ENCODE results near the gene GTSE1.

GTSE1 gene

DNA sequence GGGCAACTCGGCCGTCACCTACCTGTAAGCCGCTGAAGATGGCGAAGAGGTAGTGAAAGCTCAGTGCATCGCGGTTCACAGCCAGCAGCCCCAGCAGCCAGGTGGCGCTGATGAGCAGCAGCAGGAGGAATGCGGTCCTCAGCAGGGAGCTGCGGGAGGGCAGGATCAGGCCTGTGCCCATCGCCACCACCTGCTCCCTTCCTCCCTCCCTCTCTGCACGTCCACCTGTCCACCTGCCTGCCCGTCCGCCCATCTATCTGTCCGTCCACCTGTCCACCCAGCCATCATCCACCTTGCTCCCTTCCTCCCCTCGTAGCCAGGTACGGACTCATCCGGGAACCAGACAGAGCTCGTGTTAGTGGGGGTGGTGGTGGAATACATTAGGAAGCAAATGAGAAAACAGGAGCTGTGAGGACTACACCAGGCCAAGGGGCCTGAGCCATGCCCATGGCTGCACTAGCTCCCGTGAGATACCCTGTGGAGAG lies 71.1 kb downstream of the GTSE1 start:
- no peak for DNase-seq

- DNase-seq: no peak
Observed at GRCh38 chr22:46368422-46368821, 71.8 kb downstream of the GTSE1 start.

DNA sequence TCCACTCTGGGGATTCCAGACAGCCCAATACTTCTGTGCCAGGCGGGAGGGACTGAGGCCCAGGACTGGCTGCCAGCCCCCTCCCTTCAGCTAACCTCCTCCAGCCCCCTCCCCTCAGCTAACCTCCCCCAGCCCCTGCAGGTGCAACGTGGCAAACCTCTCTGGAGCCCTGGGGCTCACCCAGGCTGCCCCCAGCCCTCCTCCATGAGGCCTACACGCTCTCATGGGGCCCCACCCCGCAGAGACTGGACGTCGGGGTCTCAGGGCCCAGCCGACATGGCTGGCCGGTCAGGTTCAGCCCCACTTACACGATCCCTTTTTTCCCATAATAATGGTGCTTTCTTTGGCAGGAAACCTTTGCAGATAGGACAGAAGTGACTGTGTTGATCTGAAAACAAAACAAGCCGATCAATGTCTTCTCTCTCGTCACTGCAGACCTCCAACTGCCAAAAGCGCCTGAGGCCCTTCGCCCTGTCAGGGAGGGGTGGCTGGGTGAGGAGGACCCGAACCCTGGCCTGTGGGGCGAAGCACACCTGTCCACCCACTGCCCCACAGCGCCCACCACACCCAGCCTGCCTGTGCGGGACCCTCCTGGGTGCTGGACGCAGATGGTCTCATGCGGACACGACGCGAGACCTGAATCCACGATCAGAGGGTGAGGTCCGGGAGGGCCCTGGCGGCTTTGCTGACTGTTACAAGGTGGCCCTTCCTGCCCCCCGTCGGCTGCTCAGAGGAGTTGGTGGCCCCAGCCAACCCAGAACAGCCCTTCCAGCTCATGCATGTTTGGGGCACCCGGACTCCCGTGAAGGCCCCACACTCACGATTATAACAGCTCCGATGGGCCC lies 72.4 kb downstream of the GTSE1 start:
- DNase-seq: no peak

GRCh38 chr22:46369716-46370583 lies 73.3 kb downstream of the GTSE1 start:
- no peak for DNase-seq

- no peak for DNase-seq
Observed at GRCh38 chr22:46370584-46371291, 74.1 kb downstream of the GTSE1 start.

GRCh38 chr22:46371623-46372226 lies 75.1 kb downstream of the GTSE1 start:
- DNase-seq: no peak

GRCh38 chr22:46372686-46373085 lies 76.0 kb downstream of the GTSE1 start:
- no peak for DNase-seq

GRCh38 chr22:46373159-46373558 lies 76.5 kb downstream of the GTSE1 start:
- no peak for DNase-seq

DNA sequence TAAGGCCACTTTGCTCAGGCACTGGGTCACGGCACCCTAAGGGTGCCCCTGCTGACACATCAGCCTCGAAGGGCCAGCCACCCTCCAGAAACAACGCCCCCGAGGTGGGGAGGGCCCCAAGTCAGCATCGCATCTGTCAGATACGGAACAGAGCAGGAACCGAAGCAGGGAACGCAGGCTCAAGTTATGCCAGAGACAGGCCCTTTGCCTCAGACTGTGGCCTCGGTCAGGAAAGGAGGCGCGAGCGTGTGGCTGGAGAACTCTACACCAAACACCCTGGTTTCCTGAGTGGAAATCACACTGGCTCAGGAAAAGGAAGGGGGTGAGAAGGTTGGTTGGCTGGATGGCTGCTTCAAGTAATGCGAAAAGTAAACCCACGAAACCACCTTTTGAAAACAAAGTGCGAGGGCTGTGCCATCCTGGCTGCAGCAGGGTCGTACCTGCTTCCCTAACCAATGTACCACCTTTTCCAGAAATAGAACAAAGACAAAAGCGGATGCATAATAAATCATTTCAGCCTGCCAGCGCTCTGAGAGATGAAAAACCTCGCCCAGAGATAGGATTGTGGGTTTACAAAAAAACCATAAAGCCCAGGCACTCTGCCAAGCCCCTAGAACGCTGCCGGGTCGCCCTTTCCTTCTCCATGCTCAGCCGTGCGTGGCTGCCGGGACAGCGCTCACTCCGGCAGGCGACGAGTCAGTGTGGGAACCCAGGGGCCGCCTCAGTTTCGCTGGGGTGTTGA lies 77.4 kb downstream of the GTSE1 start:
- no peak for DNase-seq

GRCh38 chr22:46374663-46375474 lies 78.2 kb downstream of the GTSE1 start:
- no peak for DNase-seq

DNA sequence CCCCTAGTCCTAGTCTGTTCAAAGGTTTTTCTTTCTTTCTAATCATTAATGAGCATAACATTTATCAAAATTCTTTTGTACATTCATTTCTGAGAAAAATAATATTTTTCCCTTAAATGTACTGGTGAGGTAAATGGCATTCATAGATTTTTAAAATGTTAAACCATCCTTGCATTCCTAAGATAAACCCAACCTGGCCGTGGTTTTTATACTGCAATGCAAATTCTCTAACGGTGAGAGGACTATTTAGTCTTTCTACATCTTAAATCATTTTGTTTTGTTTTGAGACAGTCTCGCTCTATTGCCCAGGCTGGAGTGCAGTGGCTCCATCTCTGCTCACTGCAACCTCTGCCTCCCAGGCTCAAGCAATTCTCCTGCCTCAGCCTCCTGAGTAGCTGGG lies 79.4 kb downstream of the GTSE1 start:
- DNase-seq: no peak

DNA sequence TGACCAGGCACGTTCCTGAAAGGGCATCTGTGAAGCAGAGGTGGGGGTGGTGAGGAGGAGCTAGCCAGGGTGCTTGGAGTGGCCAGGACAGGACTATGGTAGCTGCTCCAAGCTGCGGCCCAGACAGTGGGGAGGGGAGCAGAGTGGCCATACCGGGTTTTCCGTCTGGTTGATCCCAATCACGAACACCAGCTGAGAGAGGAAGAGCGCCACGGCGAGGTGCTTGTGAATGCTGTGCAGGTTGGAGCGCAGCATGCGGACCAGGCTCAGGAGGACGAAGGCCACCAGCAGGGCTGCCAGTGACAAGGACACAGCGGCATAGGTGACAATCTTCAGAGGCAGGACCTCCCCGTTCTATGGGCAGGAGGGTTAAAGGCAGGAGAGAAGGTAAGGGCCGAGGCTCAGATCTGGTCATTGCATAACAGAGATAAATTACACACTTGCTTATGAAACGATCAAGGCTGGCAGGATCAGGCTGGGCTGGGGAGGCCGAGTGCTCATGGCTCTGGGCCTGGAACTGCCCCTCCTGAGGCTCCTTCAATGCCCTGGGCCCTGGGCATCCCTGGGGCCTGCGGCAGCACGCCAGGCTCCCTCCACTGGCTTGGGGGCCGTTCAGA lies 80.3 kb downstream of the GTSE1 start:
- no peak for DNase-seq

GRCh38 chr22:46377525-46378425 lies 81.1 kb downstream of the GTSE1 start:
- DNase-seq: no peak

DNA sequence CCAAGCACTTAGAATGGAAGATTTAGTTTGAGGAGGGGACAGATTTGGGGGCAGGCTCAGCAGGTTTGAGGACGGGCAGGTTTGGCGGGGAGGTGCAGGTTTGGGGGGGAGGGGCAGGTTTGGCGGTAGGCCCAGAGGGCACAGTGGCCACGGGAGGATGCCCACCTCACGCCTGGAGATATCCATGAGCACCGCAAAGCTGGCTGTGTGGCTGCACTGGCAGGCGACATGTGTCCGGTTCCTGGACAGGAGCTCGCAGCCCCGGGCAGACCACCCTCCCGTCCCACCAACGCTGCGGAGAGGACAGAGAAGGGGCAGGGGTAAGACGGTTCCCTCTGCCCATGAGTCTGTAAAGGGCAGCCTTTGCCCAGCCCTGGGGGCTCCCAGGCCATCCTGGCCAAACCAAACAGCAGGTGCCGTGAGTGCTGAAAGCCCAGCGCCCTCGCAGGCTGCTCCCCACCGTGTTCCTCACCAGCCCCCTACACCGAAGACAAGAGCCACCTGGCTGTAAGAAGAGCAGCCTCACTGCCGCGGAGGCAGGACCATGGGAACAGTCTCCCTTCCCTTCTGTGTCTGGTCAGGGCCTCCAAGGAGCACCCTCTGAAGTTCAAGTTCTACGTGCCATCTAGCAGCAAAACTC lies 81.9 kb downstream of the GTSE1 start:
- no peak for DNase-seq

GRCh38 chr22:46379066-46379930 lies 82.6 kb downstream of the GTSE1 start:
- no peak for DNase-seq

- no peak for DNase-seq
Observed at GRCh38 chr22:46380069-46380468, 83.4 kb downstream of the GTSE1 start.
